Measurements from ENCODE around the gene NAT10.
A peak's percentile ranks its signal among the peaks of the same experiment; 100 is the strongest.
"Not testable (repeated sequence)": the region's sequence is repeated elsewhere in the genome, so short reads cannot be mapped to it uniquely, and the experiment has no call there.

Gene NAT10

DNA sequence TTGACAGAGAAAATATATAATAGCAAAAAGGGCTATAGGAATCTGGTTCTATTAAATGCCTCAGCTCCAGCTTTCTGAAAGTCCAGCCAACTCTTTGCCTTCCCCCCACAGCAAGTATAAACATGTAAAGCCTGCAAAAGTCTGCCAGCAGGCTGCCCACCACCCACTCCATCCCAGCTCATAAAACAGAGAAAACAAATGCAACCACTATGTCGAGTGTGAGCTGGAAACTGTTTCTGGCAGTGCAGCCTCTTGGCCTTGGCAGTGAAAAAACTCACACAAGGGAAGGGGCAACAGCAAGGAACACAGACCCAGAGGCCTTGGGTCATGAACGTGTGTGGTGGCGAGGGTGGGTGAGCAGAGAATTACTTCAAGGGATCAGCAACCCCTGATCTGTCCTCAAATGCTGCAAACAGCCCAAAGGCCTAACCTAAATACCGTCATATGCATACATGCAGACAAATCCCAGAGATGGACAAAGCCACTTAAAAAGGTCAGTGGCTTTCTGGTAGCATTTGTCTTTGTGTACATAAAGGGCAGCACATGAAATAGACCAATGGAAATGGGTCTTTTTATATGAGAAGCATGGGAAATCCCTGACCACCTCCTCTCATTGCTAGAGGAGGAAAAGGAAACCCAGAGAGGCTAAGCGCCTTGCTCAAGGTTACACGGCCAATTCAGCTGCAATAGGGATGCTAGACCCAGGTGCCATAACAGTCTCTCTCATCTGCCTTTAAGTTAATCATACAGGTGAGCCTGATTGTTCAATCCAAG is 74.8 kb downstream of the NAT10 start:
- peak; percentile 62 for DNase-seq (ENCODE audit: low spot score)
- in situ Hi-C loops (cut with MboI; ENCODE audit: low pct_unique_long_range_greater_than_20kb, low sequenced_read_pairs, unreplicated experiment) = loop anchor here (25.0 kb wide), 1 partner anchor 282 kb away; no protein-coding TSS in a partner anchor
- TF ChIP-seq, protein P1, sequence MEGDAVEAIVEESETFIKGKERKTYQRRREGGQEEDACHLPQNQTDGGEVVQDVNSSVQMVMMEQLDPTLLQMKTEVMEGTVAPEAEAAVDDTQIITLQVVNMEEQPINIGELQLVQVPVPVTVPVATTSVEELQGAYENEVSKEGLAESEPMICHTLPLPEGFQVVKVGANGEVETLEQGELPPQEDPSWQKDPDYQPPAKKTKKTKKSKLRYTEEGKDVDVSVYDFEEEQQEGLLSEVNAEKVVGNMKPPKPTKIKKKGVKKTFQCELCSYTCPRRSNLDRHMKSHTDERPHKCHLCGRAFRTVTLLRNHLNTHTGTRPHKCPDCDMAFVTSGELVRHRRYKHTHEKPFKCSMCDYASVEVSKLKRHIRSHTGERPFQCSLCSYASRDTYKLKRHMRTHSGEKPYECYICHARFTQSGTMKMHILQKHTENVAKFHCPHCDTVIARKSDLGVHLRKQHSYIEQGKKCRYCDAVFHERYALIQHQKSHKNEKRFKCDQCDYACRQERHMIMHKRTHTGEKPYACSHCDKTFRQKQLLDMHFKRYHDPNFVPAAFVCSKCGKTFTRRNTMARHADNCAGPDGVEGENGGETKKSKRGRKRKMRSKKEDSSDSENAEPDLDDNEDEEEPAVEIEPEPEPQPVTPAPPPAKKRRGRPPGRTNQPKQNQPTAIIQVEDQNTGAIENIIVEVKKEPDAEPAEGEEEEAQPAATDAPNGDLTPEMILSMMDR (IDR thresholded peaks at IDR 0.05; ENCODE audit: extremely low read depth, insufficient read depth, missing control alignments) = no peak

DNA sequence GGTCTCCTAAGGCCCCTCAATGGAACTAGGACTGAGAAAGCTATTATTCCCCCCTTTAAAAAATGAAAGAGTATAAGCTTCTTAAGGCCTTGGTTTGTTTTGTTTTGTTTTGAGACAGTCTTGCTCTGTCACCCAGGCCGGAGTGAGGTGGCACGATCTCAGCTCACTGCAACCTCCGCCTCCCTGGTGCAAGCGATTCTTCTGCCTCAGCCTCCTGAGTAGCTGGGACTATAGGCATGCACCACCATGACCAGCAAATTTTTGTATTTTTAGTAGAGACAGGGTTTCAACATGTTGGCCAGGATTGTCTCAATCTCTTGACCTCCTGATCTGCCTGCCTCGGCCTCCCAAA is 75.4 kb downstream of the NAT10 start:
- not testable (repeated sequence) for DNase-seq (ENCODE audit: low spot score)
- in situ Hi-C loops (cut with MboI; ENCODE audit: low pct_unique_long_range_greater_than_20kb, low sequenced_read_pairs, unreplicated experiment) = loop anchor here (25.0 kb wide), 1 partner anchor 282 kb away; no protein-coding TSS in a partner anchor

DNA sequence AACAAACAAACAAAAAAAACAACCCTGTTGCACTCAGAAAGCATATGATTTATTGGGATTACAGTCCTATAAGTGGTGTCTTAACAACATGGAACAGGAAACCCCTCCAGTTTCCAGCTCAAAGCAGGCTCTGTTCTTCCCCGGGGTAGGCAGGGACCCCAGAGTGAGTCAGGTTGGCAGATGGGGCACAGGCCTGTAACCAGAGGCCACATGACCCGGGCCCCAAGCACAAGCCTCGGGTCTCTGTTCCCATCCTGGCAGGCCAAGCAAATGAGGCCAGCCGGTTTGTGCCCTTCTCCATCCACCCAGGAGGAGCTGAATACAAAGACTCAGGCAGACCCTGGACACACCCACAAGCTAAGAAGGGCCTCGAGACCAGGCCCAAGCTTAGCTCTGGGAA is 75.8 kb downstream of the NAT10 start:
- no peak for DNase-seq (ENCODE audit: low spot score)
- TF ChIP-seq, protein P1 (IDR thresholded peaks at IDR 0.05; ENCODE audit: extremely low read depth, insufficient read depth, missing control alignments) = no peak
- in situ Hi-C loops (cut with MboI; ENCODE audit: low pct_unique_long_range_greater_than_20kb, low sequenced_read_pairs, unreplicated experiment) = loop anchor here (25.0 kb wide), 1 partner anchor 281 kb away; no protein-coding TSS in a partner anchor

DNA sequence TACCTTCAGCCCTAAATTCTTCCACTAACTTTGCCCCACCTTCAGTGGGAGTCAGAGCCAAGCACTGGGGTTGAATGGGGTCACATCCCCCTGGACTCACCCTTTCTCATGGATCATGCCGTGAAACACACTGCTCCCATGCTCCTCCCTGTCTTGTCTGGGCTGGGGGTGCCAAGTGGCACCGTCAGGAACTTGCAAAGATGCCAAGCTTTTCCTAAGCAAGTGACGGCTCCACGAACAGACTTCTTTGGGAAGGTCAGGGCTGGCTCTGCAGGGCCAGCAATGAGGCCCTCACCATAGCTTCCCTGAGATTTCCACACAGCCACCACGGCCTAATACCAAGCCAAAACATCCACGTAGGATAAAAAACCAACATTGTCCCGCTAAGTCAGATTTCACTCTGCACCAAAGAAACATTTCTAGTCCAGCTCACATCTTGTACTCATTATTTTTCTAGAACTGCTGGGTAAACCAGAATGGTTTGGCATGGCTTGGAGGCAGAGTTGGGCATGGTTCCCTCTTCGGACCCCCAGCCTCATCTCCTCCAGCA is 76.5 kb downstream of the NAT10 start:
- DNase-seq (ENCODE audit: low spot score) = no peak
- in situ Hi-C loops (cut with MboI; ENCODE audit: low pct_unique_long_range_greater_than_20kb, low sequenced_read_pairs, unreplicated experiment) = loop anchor here (25.0 kb wide), 1 partner anchor 280 kb away; no protein-coding TSS in a partner anchor
- TF ChIP-seq, protein P1 (IDR thresholded peaks at IDR 0.05; ENCODE audit: extremely low read depth, insufficient read depth, missing control alignments) = no peak

DNA sequence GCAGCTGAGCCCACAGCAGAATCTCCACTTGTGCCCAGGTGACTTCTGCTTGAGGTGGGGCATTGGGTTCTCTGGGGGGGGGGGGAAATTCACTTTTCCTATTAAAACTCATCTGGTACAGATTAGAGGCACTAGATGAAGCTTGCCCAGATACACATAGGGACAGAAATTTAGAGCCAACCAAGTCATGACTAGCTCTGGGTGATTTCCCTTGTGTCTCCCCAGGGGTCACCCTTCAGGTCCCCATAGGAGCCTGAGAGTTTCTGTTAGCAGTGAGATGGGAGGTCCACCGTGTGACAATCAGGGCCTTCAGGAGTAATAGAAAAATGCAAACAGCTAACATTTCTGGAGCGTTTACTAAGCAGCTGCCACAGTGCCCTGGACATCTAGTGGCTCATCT is 77.0 kb downstream of the NAT10 start:
- in situ Hi-C loops (cut with MboI; ENCODE audit: low pct_unique_long_range_greater_than_20kb, low sequenced_read_pairs, unreplicated experiment) = loop anchor here (25.0 kb wide), 1 partner anchor 280 kb away; no protein-coding TSS in a partner anchor
- no peak for DNase-seq (ENCODE audit: low spot score)
- TF ChIP-seq, protein P1 (IDR thresholded peaks at IDR 0.05; ENCODE audit: extremely low read depth, insufficient read depth, missing control alignments) = no peak

DNA sequence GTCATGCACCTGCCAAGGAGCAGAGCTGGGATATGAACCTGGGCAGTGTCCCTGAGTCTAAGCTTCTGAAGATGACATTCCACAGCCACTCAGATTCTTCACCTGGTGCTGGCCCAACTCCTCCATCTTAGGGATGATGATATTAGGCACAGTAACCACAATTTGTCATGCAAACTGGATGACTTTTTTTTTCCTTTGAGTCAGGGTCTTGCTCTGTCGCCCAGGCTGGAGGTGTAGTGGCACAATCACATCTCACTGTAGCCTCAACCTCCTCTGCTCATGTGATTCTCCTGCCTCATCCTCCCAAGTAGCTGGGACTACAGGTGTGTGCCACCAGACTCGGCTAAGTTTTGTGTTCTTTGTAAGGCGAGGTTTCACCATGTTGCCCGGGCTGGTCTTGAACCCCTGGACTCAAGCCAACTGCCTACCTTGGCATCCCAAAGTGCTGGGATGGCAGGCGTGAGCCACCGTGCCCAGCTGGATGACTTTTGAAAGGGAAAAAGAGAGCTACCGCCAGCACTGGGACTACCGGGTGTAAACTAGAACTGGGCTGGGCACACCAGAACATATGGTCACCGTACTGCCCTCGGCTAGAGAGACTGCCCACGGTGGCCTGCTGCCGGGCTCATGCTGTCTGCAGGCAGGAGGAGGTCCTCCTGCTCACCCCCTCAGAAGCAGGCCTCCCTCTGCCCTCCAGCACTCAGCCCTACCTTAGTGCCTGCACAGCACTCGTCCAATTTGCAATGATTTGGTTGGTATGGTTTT is 77.7 kb downstream of the NAT10 start:
- in situ Hi-C loops (cut with MboI; ENCODE audit: low pct_unique_long_range_greater_than_20kb, low sequenced_read_pairs, unreplicated experiment) = loop anchor here (25.0 kb wide), 1 partner anchor 279 kb away; no protein-coding TSS in a partner anchor
- TF ChIP-seq, protein P1 (IDR thresholded peaks at IDR 0.05; ENCODE audit: extremely low read depth, insufficient read depth, missing control alignments) = no peak
- no peak for DNase-seq (ENCODE audit: low spot score)

All from GM13977 (cell line).